GM12872 (cell line): Measurements from ENCODE around the gene SLC25A24.

Source experiments
- CTCF ChIP-seq: IDR thresholded peaks from 3 replicates; pipeline ENCODE4 v1.5.1; 2011; ENCODE audit warnings: low read depth, mild to moderate bottlenecking, low read length, moderate library complexity; ENCODE audit not compliant: insufficient read depth

SLC25A24 gene

GRCh38 chr1:108130794-108131193 is 69.3 kb downstream of the SLC25A24 start:
- TF ChIP-seq CTCF: no peak

DNA sequence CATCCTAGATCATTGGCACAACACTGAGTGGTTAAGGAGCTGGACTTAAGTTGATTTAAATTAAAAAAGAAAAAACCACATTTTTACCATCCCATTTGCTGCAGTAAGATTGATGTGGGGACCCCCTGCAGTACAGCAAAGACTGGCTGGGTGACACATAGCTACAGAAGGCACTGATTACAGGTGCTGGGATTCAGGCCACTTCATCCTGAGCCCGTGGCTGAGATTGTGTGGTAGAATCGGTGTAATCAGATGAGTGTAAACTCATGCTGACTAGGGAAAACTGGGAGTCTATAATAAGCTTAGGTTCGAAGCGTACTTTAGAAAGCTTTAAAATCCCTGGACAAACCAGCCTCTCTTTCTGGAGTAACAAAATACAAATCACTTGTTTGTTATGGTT is 70.1 kb downstream of the SLC25A24 start:
- TF ChIP-seq CTCF: no peak

GRCh38 chr1:108125312-108126138 is 74.6 kb downstream of the SLC25A24 start:
- TF ChIP-seq CTCF: peak; percentile 87

- TF ChIP-seq CTCF: no peak
These were observed 75.4 kb downstream of the SLC25A24 start for GRCh38 chr1:108124622-108125311.

DNA sequence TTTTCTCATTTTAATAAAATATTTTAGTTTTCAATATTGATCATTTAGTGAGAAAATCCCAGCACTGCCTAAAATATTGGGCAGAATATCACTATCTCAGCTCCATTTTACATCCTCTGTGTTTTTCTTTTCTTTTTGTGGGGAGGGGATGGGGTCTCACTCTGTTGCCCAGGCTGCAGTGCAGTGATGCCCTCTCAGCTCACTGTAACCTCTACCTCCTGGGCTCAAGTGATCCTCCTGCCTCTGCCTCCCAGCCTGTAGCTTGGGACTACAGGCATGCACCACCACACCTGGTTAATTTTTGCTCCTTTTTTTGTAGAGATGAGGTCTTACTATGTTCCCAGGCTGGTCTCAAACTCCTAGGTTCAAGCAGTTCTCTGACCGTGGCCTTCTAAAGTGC is 76.1 kb downstream of the SLC25A24 start:
- TF ChIP-seq CTCF: no peak

DNA sequence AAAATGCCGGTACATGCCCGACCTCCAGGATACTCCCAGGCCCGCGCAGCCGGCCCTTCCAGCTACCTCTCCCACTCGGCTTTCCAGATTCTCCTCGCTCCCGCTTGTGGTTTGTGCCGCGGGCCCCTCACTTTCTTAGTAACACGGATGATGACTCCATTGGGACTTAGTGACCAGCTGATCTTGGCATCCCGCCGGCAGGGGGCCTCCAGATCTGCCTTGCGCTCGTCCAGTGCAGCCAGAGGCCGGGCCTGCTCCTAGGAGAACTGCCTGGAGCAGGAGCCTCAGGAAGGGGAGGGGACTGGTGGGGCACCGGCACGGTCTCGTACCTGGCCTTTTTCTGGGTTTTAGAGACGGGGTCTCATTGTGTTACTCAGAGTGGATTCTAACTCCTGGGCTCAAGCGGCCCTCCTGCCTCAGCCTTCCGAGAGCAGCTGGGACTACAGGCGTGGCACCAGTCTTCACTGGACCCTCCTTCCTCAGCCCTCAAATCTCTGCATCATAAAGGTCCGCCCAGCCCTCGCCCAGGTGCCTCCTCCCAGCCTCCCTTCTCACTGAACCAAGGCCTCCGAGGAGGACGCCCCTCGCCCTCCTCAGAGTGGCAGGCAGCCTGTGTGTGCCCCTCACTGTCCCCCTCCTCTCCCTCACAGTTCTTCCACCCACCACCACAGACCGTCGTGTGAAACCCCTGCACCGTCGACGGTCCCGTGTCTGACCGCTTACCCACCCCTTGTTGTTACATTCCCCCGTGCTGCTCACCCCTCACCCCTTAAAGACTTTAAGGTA is 78.6 kb downstream of the SLC25A24 start:
- TF ChIP-seq CTCF: no peak

GRCh38 chr1:108120163-108120562 is 80.0 kb downstream of the SLC25A24 start:
- no peak for TF ChIP-seq CTCF
